IMR-90 (cell line): ENCODE results near the gene MAG.

Experiments used
- CEBPB ChIP-seq: IDR thresholded peaks from 2 replicates; pipeline ENCODE4 v1.6.1; 2012; ENCODE audit warnings: low read depth, low read length, improper control_type of control experiment
- FOS ChIP-seq: fragments of 150-350 bp; IDR thresholded peaks from 2 replicates; pipeline ENCODE4 v1.6.1; 2016; ENCODE audit warnings: low read depth, low read length
- POLR2A ChIP-seq: IDR thresholded peaks from 2 replicates; pipeline ENCODE4 v1.6.1; 2012; ENCODE audit warnings: mild to moderate bottlenecking, low read depth, low read length
- RCOR1 ChIP-seq: IDR thresholded peaks from 2 replicates; pipeline ENCODE4 v1.6.1; 2012; ENCODE audit warnings: mild to moderate bottlenecking, low read length, improper control_type of control experiment; ENCODE audit not compliant: insufficient replicate concordance
- SMC3 ChIP-seq: fragments of 150-350 bp; IDR thresholded peaks from 2 replicates; pipeline ENCODE4 v1.6.1; 2016; ENCODE audit warnings: low read depth, mild to moderate bottlenecking, antibody characterized with exemption, low read length, moderate library complexity
- TF ChIP-seq, protein P1 (sequence below): conservative IDR thresholded peaks from 2 replicates; pipeline ENCODE4 v1.5.1; 2012; ENCODE audit warnings: mild to moderate bottlenecking, low read depth, low read length, improper control_type of control experiment

DNA sequence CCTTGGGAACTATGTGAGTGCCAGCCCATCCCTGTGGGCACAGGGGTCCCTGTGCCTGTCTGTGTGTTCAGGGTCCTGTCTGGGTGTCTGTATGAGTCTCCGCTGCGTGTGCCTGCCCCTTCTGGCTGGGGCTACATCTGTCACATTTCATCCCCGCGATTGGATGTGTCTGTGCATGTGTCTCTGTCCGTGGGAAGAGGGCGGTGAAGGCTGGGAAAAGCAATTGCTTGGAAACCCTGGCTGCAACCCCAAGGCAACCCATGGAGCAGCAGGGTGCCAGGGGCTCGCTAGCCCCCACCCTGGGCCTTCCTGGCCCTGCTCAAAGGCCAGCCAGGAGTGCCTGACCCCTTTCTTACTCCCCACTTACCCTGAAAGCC is 1.4 kb downstream of the MAG start:
- TF ChIP-seq POLR2A (no peak), RCOR1 (no peak), FOS (no peak), SMC3 (no peak), CEBPB (no peak)
- TF ChIP-seq, protein P1, sequence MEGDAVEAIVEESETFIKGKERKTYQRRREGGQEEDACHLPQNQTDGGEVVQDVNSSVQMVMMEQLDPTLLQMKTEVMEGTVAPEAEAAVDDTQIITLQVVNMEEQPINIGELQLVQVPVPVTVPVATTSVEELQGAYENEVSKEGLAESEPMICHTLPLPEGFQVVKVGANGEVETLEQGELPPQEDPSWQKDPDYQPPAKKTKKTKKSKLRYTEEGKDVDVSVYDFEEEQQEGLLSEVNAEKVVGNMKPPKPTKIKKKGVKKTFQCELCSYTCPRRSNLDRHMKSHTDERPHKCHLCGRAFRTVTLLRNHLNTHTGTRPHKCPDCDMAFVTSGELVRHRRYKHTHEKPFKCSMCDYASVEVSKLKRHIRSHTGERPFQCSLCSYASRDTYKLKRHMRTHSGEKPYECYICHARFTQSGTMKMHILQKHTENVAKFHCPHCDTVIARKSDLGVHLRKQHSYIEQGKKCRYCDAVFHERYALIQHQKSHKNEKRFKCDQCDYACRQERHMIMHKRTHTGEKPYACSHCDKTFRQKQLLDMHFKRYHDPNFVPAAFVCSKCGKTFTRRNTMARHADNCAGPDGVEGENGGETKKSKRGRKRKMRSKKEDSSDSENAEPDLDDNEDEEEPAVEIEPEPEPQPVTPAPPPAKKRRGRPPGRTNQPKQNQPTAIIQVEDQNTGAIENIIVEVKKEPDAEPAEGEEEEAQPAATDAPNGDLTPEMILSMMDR, result no peak
